ENCODE results near the gene MMP26.

The MMP26 gene

DNA sequence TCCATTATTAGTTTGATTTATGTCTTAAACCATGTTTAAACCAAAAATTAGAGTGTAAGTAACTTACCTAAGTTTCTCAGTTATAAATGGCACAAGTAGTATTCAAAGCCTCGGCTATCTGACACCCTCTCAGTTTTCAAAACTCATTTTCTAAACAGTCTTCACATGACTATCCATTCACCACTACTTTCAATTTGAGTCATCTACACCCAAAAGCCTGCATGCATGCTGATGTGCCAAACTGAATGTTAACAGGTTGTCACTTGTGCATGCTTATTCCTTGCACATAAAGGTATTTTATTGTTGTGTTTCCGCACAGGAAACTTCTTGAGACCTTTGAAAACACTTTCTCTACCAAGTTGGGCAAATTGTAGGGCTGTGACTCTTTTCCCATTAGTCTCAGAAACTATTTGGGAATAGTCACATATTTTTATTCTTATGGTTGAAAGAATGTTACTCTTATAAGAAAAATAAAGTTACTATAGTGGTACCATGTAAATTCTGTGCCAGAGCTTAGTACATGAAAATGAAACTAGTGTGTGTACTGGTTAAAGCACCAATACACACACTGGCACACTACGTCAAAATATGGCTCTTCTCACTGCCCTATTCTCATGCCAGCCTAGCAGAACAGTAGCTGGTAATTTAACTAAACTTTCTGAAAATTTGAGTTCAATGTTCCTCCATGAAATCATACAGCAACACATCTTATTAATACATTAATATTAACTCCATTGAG, 4.7 kb upstream of the MMP26 start:
- H2AFZ ChIP-seq (ENCODE audit: low read length), result 0 out of 2 replicates have a peak overlapping the region, but pooled peaks have one; percentile 4
- H3K4me2 ChIP-seq (ENCODE audit: low read depth, low read length), result peak overlapping the region; percentile 30; the same call in 1 of the 2 replicates
- no peaks in the 10 kb centered on the region for H4K20me1 ChIP-seq (ENCODE audit: insufficient read depth, low read length)
- H3K27me3 ChIP-seq (replicated peaks; ENCODE audit: insufficient read depth, low read length), result no peaks in the 10 kb centered on the region
- no peak overlapping the region for H3K9ac ChIP-seq (ENCODE audit: low read length)
- no peak for TF ChIP-seq EZH2phosphoT487 (IDR thresholded peaks at IDR 0.05; ENCODE audit: low read length)
- TF ChIP-seq, protein P1, sequence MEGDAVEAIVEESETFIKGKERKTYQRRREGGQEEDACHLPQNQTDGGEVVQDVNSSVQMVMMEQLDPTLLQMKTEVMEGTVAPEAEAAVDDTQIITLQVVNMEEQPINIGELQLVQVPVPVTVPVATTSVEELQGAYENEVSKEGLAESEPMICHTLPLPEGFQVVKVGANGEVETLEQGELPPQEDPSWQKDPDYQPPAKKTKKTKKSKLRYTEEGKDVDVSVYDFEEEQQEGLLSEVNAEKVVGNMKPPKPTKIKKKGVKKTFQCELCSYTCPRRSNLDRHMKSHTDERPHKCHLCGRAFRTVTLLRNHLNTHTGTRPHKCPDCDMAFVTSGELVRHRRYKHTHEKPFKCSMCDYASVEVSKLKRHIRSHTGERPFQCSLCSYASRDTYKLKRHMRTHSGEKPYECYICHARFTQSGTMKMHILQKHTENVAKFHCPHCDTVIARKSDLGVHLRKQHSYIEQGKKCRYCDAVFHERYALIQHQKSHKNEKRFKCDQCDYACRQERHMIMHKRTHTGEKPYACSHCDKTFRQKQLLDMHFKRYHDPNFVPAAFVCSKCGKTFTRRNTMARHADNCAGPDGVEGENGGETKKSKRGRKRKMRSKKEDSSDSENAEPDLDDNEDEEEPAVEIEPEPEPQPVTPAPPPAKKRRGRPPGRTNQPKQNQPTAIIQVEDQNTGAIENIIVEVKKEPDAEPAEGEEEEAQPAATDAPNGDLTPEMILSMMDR (IDR thresholded peaks at IDR 0.05; ENCODE audit: low read length), result no peak
- TF ChIP-seq EZH2 (optimal IDR thresholded peaks at IDR 0.05; ENCODE audit: low read depth, low read length), result no peak
- H3K79me2 ChIP-seq (ENCODE audit: low read length), result no peaks in the 10 kb centered on the region
- 0 out of 2 replicates have a peak overlapping the region, but pooled peaks have one; percentile 4 for H3K4me3 ChIP-seq (ENCODE audit: low read length)
- peak overlapping the region; percentile 57; the same call in 1 of the 2 replicates for H3K27ac ChIP-seq (ENCODE audit: low read length)
- no peaks in the 10 kb centered on the region for H3K9me3 ChIP-seq (replicated peaks; ENCODE audit: insufficient read depth, low read length)
- DNase-seq, result peak; percentile 78
- H3K4me1 ChIP-seq (ENCODE audit: low read length), result peaks cover 38% of the 10 kb centered on the region
- peaks cover 13% of the 10 kb centered on the region; the same call in 1 of the 2 replicates for H3F3A ChIP-seq (ENCODE audit: insufficient read depth, low read length)
- no peaks in the 10 kb centered on the region for H3K36me3 ChIP-seq (replicated peaks; ENCODE audit: insufficient read depth, low read length)
- no peaks in the 10 kb centered on the region for H3K9me2 ChIP-seq (replicated peaks; ENCODE audit: insufficient read depth, low read length)

DNA sequence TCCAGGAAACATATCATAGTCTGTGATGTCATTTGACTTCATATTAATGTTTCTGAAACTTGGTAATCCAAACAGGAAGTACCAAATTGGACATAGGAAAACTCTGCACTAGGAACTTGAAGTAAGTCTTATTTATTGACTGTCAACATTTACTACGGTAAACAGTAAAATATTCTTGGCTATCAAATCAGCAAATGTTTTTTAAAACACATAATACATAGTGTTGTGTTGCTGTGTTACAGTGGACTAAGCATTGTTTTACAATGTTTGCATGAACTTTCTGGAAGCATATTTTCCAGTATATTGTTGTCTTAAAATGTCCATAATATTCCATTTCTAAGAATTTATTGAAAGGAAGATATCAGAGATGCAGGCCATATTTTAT, 4.2 kb upstream of the MMP26 start:
- H3F3A ChIP-seq (ENCODE audit: insufficient read depth, low read length), result peaks cover 13% of the 10 kb centered on the region; the same call in 1 of the 2 replicates
- DNase-seq, result no peak
- 0 out of 2 replicates have a peak overlapping the region, but pooled peaks have one; percentile 4 for H3K4me3 ChIP-seq (ENCODE audit: low read length)
- H3K36me3 ChIP-seq (replicated peaks; ENCODE audit: insufficient read depth, low read length), result no peaks in the 10 kb centered on the region
- no peak overlapping the region for H2AFZ ChIP-seq (ENCODE audit: low read length)
- peaks cover 38% of the 10 kb centered on the region for H3K4me1 ChIP-seq (ENCODE audit: low read length)
- no peaks in the 10 kb centered on the region for H3K27me3 ChIP-seq (replicated peaks; ENCODE audit: insufficient read depth, low read length)
- H3K9me3 ChIP-seq (replicated peaks; ENCODE audit: insufficient read depth, low read length), result no peaks in the 10 kb centered on the region
- TF ChIP-seq EZH2phosphoT487 (IDR thresholded peaks at IDR 0.05; ENCODE audit: low read length) (no peak), EZH2 (optimal IDR thresholded peaks at IDR 0.05; ENCODE audit: low read depth, low read length) (no peak)
- TF ChIP-seq, protein P1 (IDR thresholded peaks at IDR 0.05; ENCODE audit: low read length), result no peak
- no peaks in the 10 kb centered on the region for H3K9me2 ChIP-seq (replicated peaks; ENCODE audit: insufficient read depth, low read length)
- peak overlapping the region; percentile 30; the same call in 1 of the 2 replicates for H3K4me2 ChIP-seq (ENCODE audit: low read depth, low read length)
- H3K27ac ChIP-seq (ENCODE audit: low read length), result peak overlapping the region; percentile 57; the same call in 1 of the 2 replicates
- no peaks in the 10 kb centered on the region for H3K79me2 ChIP-seq (ENCODE audit: low read length)
- H3K9ac ChIP-seq (ENCODE audit: low read length), result no peak overlapping the region
- H4K20me1 ChIP-seq (ENCODE audit: insufficient read depth, low read length), result no peaks in the 10 kb centered on the region

DNA sequence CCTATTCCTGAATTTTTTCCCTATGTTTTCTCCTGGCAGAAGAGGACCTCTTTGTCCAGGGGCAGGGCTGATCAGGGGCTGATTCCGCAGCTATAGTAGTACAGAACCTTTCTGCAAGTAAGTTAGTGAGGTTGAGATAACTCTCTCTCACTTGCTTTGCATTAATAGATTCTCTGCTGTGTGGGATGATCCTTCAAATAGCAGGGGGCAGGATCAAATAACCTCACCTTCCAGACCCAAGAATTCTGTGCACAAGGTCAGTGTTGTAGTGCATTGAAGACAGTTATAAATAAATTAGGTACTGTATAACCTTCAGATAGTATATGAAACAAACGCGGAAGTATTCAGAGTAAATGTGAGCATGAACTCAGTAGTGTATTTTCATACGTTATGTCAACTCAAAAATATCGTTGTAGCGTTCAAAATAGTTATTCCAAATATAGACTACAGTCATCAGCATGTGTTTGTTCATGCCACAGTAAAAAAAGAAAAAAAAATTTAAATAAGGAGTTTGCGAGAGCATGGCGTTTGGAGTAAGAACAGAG, 278 bp downstream of the MMP26 start:
- Histone ChIP-seq H2AFZ (ENCODE audit: low read length) (no peak overlapping the region), H3K9ac (ENCODE audit: low read length) (no peak overlapping the region), H3K36me3 (replicated peaks; ENCODE audit: insufficient read depth, low read length) (no peaks in the 10 kb centered on the region), H3K79me2 (ENCODE audit: low read length) (no peaks in the 10 kb centered on the region), H3K9me2 (replicated peaks; ENCODE audit: insufficient read depth, low read length) (no peaks in the 10 kb centered on the region), H3K4me1 (ENCODE audit: low read length) (peaks cover 29% of the 10 kb centered on the region), H3K9me3 (replicated peaks; ENCODE audit: insufficient read depth, low read length) (no peaks in the 10 kb centered on the region), H3K27ac (ENCODE audit: low read length) (peak overlapping the region; percentile 64; the same call in 1 of the 2 replicates), H3K4me2 (ENCODE audit: low read depth, low read length) (peak overlapping the region; percentile 48; the same call in 1 of the 2 replicates), H3K27me3 (replicated peaks; ENCODE audit: insufficient read depth, low read length) (no peaks in the 10 kb centered on the region), H4K20me1 (ENCODE audit: insufficient read depth, low read length) (no peaks in the 10 kb centered on the region), H3F3A (ENCODE audit: insufficient read depth, low read length) (peaks cover 6% of the 10 kb centered on the region; the same call in 1 of the 2 replicates), H3K4me3 (ENCODE audit: low read length) (no peak overlapping the region)
- TF ChIP-seq, protein P1 (IDR thresholded peaks at IDR 0.05; ENCODE audit: low read length), result no peak
- TF ChIP-seq EZH2 (optimal IDR thresholded peaks at IDR 0.05; ENCODE audit: low read depth, low read length), result no peak
- no peak for TF ChIP-seq EZH2phosphoT487 (IDR thresholded peaks at IDR 0.05; ENCODE audit: low read length)
- no peak for DNase-seq

Data from MM.1S (cell line).